Large intestine (tissue), 3 donors: Measurements from ENCODE around the gene PTPRK. TPM values are rescaled to one million over a fixed set of nuclear protein-coding genes. Genes with fewer than 3 reads are reported as not detected.

Experiments used
- DNase-seq, 2 donors: peaks; one replicate each; pipeline versions ENCODE4 v3.0.0 to v3.0.0-alpha.2; 2013
- H3K27ac ChIP-seq: one replicate; pipeline ENCODE4 v1.5.1; 2013; ENCODE audit warnings: low read length
- H3K27me3 ChIP-seq: 2 replicates; pipeline ENCODE4 v1.6.1; 2013; ENCODE audit warnings: low read length; ENCODE audit not compliant: control insufficient read depth, insufficient read depth
- H3K36me3 ChIP-seq: 2 replicates; pipeline ENCODE4 v1.6.1; 2013; ENCODE audit warnings: low read length; ENCODE audit not compliant: control insufficient read depth, insufficient read depth
- H3K4me1 ChIP-seq: one replicate; pipeline ENCODE4 v1.6.1; 2013; ENCODE audit warnings: low read length; ENCODE audit not compliant: control insufficient read depth, insufficient read depth
- H3K4me3 ChIP-seq: one replicate; pipeline ENCODE4 v1.5.1; 2013; ENCODE audit warnings: low read length
- H3K9me3 ChIP-seq: one replicate; pipeline ENCODE4 v1.6.1; 2013; ENCODE audit warnings: mild to moderate bottlenecking, low read depth, low read length, moderate library complexity; ENCODE audit not compliant: control insufficient read depth
- WGBS: methylation state at CpG from one replicate; pipeline ENCODE4 v1.1.5; 2013; ENCODE audit warnings: low lambda C conversion rate; ENCODE audit not compliant: insufficient coverage; 5-methylcytosine and 5-hydroxymethylcytosine counted together
- polyA plus RNA-seq: library from polyadenylated mRNA; unstranded; fragments of 120-200 nt; gene quantifications from one replicate; pipeline ENCODE4 v1.2.1, GENCODE V29; 2013

Gene PTPRK
- polyA plus RNA-seq, 1 donor: 65.4 TPM

- Histone ChIP-seq H3K27me3 (no peaks in the 10 kb centered on the region), H3K4me1 (peaks cover 2% of the 10 kb centered on the region), H3K27ac (peak overlapping the region; percentile 97), H3K9me3 (no peaks in the 10 kb centered on the region), H3K36me3 (no peaks in the 10 kb centered on the region), H3K4me3 (peak overlapping the region; percentile 99)
- WGBS: 0% methylated on average over 2 of the region's 21 CpGs
- no peak for DNase-seq
Observed at GRCh38 chr6:128518434-128519131, 1.8 kb downstream of the PTPRK start.

GRCh38 chr6:128517124-128517523 is 3.3 kb downstream of the PTPRK start:
- H3K27me3 ChIP-seq: no peaks in the 10 kb centered on the region
- H3K36me3 ChIP-seq: no peaks in the 10 kb centered on the region
- peak overlapping the region; percentile 32 for H3K27ac ChIP-seq
- H3K4me1 ChIP-seq: peaks cover 2% of the 10 kb centered on the region
- 40% methylated on average over 1 of the region's 2 CpGs for WGBS
- H3K4me3 ChIP-seq: peak overlapping the region; percentile 99
- H3K9me3 ChIP-seq: no peaks in the 10 kb centered on the region
- no peak for DNase-seq

- no CpG with 5 or more reads among the region's 1 CpG for WGBS
Observed at GRCh38 chr6:128516514-128516898, 3.9 kb downstream of the PTPRK start.

GRCh38 chr6:128515550-128516513 is 4.6 kb downstream of the PTPRK start:
- WGBS: 17% methylated on average over 1 of the region's 6 CpGs
- no peak overlapping the region for H3K4me3 ChIP-seq

More at GRCh38 chr6:128516514-128516898, 3.9 kb downstream of the PTPRK start:
- peak in 1 of 2 donors; percentile 57 for DNase-seq
- Histone ChIP-seq H3K4me1 (peaks cover 3% of the 10 kb centered on the region), H3K4me3 (no peak overlapping the region), H3K27ac (peak overlapping the region; percentile 27), H3K9me3 (no peaks in the 10 kb centered on the region), H3K27me3 (no peaks in the 10 kb centered on the region), H3K36me3 (no peaks in the 10 kb centered on the region)

GRCh38 chr6:128513878-128514277 is 6.5 kb downstream of the PTPRK start:
- H3K9me3 ChIP-seq: no peaks in the 10 kb centered on the region
- no peaks in the 10 kb centered on the region for H3K36me3 ChIP-seq
- H3K4me3 ChIP-seq: no peak overlapping the region
- no CpG with 5 or more reads among the region's 3 CpGs for WGBS
- DNase-seq: no peak
- H3K27me3 ChIP-seq: no peaks in the 10 kb centered on the region
- no peak overlapping the region for H3K27ac ChIP-seq
- H3K4me1 ChIP-seq: peaks cover 25% of the 10 kb centered on the region

More at GRCh38 chr6:128515550-128516513, 4.6 kb downstream of the PTPRK start:
- Histone ChIP-seq H3K27me3 (no peaks in the 10 kb centered on the region), H3K36me3 (no peaks in the 10 kb centered on the region), H3K9me3 (no peaks in the 10 kb centered on the region), H3K27ac (peak overlapping the region; percentile 27), H3K4me1 (peaks cover 9% of the 10 kb centered on the region)
- no peak for DNase-seq

GRCh38 chr6:128512296-128512695 is 8.1 kb downstream of the PTPRK start:
- Histone ChIP-seq H3K4me3 (no peak overlapping the region), H3K9me3 (no peaks in the 10 kb centered on the region), H3K36me3 (no peaks in the 10 kb centered on the region), H3K27ac (no peak overlapping the region), H3K4me1 (peaks cover 41% of the 10 kb centered on the region), H3K27me3 (no peaks in the 10 kb centered on the region)
- DNase-seq: no peak
- WGBS: 56% methylated on average over 2 of the region's 2 CpGs

- Histone ChIP-seq H3K9me3 (no peaks in the 10 kb centered on the region), H3K36me3 (no peaks in the 10 kb centered on the region), H3K4me1 (peaks cover 47% of the 10 kb centered on the region), H3K27ac (peak overlapping the region; percentile 68), H3K27me3 (no peaks in the 10 kb centered on the region), H3K4me3 (no peak overlapping the region)
- no CpG with 5 or more reads among the region's 5 CpGs for WGBS
- peak in 1 of 2 donors; percentile 68 for DNase-seq
Observed at GRCh38 chr6:128511506-128511905, 8.9 kb downstream of the PTPRK start.

- Histone ChIP-seq H3K27me3 (no peaks in the 10 kb centered on the region), H3K9me3 (no peaks in the 10 kb centered on the region), H3K36me3 (no peaks in the 10 kb centered on the region), H3K27ac (peak overlapping the region; percentile 25), H3K4me3 (no peak overlapping the region), H3K4me1 (peaks cover 54% of the 10 kb centered on the region)
- 100% methylated on average over 1 of the region's 1 CpG for WGBS
- DNase-seq: no peak
Observed at GRCh38 chr6:128509709-128510108, 10.7 kb downstream of the PTPRK start.

GRCh38 chr6:128508588-128509296 is 11.7 kb downstream of the PTPRK start:
- 86% methylated on average over 3 of the region's 15 CpGs for WGBS
- Histone ChIP-seq H3K27ac (peak overlapping the region; percentile 71), H3K4me1 (peaks cover 61% of the 10 kb centered on the region)

More at GRCh38 chr6:128508588-128509296, 11.7 kb downstream of the PTPRK start:
- no peak overlapping the region for H3K4me3 ChIP-seq
- no peaks in the 10 kb centered on the region for H3K27me3 ChIP-seq
- peak in 1 of 2 donors; percentile 51 for DNase-seq
- no peaks in the 10 kb centered on the region for H3K36me3 ChIP-seq
- H3K9me3 ChIP-seq: no peaks in the 10 kb centered on the region
